Left lung (tissue), 10 donors: ENCODE results near the gene ZNF780B. TPM values are rescaled to one million over a fixed set of nuclear protein-coding genes. Genes with fewer than 3 reads are reported as not detected.
A peak's percentile ranks its signal among the peaks of the same experiment; 100 is the strongest.

ENCODE experiments used
- ATAC-seq: fragments of 200-7000 bp; cut with Tn5 transposase; one replicate; pipeline ENCODE4 v1.9.1; 2020; ENCODE audit warnings: moderate library complexity
- DNase-seq, 4 donors: peaks; one replicate each; pipeline ENCODE4 v3.0.0-alpha.2; 2013 to 2020
- H3K27ac ChIP-seq, 2 donors: fragments of 200-600 bp; sonication (generic) in 1 of 2; one replicate each; pipeline versions ENCODE4 v1.5.0 to v1.8.0; 2020 to 2021
- H3K27me3 ChIP-seq, 2 donors: fragments of 200-600 bp; sonication (generic) in 1 of 2; one replicate each; pipeline versions ENCODE4 v1.5.0 to v1.8.0; 2020 to 2021
- H3K36me3 ChIP-seq, 2 donors: fragments of 200-600 bp; sonication (generic) in 1 of 2; one replicate each; pipeline versions ENCODE4 v1.5.0 to v1.8.0; 2020 to 2021
- H3K4me1 ChIP-seq, 2 donors: fragments of 200-600 bp; one replicate each; pipeline ENCODE4 v1.8.0; 2021
- H3K4me3 ChIP-seq, 2 donors: fragments of 200-600 bp; sonication (generic) in 1 of 2; one replicate each; pipeline versions ENCODE4 v1.5.0 to v1.8.0; 2020 to 2021; ENCODE audit warnings: mild to moderate bottlenecking in 1 of 2
- H3K9me3 ChIP-seq, 2 donors: fragments of 200-600 bp; sonication (generic) in 1 of 2; one replicate each; pipeline versions ENCODE4 v1.5.0 to v1.8.0; 2020 to 2021
- CTCF ChIP-seq, 2 donors: fragments of 200-600 bp; sonication (generic) in 1 of 2; IDR thresholded peaks; one replicate each; pipeline versions ENCODE4 v1.5.0 to v1.8.0; 2021; ENCODE audit warnings: antibody characterized with exemption in 2 of 2
- intact Hi-C, 2 donors: fragments of 100-400 bp; cut with DNase I; formaldehyde crosslinking; loops; one replicate each; pipeline versions ENCODE4 v1.11.2 to v1.14.2; 2022
- polyA plus RNA-seq, 6 donors: library from polyadenylated mRNA; unstranded; fragments of 120-200 nt; gene quantifications; one replicate each; pipeline ENCODE4 v1.2.1, GENCODE V29; 2013; ENCODE audit not compliant: insufficient read length in 6 of 6
- total RNA-seq, 2 donors: library from RNA; stranded (reverse); fragmentation: NEBNext Ultra II Directional; extraction: Animal tissue kit (Norgen Biotek cat#: 25700); gene quantifications; one replicate each; pipeline ENCODE4 v1.2.1, GENCODE V29; 2021
- donor health status: DM: no; HTN: yes; CAD: no.
- donor health status: DM: no; HTN: no; CAD: no.

ZNF780B gene
- total and polyA plus RNA-seq, 8 donors, result 17.0 to 41.3 (median 31.5) TPM

- Histone ChIP-seq H3K27ac (no peak overlapping the region), H3K36me3 (no peaks in the 10 kb centered on the region), H3K27me3 (peaks cover 5 to 28% of the 10 kb centered on the region in 2 donors), H3K4me1 (peaks cover 13 to 18% of the 10 kb centered on the region in 2 donors), H3K9me3 (no peaks in the 10 kb centered on the region), H3K4me3 (no peak overlapping the region)
- intact Hi-C loops, result no loop called here
- DNase-seq, result no peak
- no peak for TF ChIP-seq CTCF (IDR thresholded peaks at IDR 0.05)
- ATAC-seq, result no peak
These were observed 37.4 kb upstream of the ZNF780B start for GRCh38 chr19:40093416-40093815.

DNA sequence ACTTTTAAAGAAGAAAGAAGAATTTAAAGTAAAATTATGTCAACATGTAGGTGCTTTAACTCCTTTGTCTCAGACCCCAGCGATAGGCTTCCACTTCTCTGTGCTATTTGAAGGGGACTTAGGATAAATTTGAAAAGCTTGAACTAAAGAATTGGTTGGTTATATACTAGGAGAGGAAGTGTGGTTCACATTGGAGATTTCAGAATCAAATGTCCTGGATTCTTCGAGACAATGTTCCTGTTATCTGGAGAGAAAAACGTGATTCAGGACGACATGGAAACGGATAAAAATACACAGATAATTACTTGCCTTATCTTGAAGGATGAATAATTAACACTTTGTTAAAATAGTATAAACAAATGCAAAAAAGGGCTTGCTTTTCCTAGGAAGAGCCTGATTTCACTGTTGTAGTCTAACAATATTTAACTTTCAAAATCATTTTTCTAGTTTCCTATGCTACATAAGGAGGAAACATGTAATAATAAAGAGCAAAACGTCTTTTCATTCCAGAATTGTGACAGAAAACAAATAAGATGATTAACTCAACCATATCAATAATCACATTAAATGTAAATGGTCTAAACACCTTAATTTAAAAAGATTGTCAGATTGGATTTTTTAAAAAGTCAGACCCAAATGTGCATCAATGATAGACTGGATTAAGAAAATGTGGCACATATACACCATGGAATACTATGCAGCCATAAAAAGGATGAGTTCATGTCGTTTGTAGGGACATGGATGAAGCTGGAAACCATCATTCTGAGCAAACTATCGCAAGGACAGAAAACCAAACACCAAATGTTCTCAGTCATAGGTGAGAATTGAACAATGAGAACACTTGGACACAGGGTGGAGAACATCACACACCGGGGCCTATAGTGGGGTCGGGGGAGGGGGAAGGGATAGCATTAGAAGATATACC lies 35.4 kb upstream of the ZNF780B start:
- H3K4me1 ChIP-seq, result peaks cover 13 to 18% of the 10 kb centered on the region in 2 donors
- H3K27ac ChIP-seq, result peak overlapping the region; percentile 89 to 99
- TF ChIP-seq CTCF (IDR thresholded peaks at IDR 0.05), result no peak
- no peaks in the 10 kb centered on the region for H3K36me3 ChIP-seq
- peak overlapping the region; percentile 55 to 73 for H3K4me3 ChIP-seq
- H3K27me3 ChIP-seq, result peaks cover 0 to 12% of the 10 kb centered on the region in 2 donors
- intact Hi-C loops, result no loop called here
- ATAC-seq (peak; percentile 18), DNase-seq (no peak)
- no peaks in the 10 kb centered on the region for H3K9me3 ChIP-seq

DNA sequence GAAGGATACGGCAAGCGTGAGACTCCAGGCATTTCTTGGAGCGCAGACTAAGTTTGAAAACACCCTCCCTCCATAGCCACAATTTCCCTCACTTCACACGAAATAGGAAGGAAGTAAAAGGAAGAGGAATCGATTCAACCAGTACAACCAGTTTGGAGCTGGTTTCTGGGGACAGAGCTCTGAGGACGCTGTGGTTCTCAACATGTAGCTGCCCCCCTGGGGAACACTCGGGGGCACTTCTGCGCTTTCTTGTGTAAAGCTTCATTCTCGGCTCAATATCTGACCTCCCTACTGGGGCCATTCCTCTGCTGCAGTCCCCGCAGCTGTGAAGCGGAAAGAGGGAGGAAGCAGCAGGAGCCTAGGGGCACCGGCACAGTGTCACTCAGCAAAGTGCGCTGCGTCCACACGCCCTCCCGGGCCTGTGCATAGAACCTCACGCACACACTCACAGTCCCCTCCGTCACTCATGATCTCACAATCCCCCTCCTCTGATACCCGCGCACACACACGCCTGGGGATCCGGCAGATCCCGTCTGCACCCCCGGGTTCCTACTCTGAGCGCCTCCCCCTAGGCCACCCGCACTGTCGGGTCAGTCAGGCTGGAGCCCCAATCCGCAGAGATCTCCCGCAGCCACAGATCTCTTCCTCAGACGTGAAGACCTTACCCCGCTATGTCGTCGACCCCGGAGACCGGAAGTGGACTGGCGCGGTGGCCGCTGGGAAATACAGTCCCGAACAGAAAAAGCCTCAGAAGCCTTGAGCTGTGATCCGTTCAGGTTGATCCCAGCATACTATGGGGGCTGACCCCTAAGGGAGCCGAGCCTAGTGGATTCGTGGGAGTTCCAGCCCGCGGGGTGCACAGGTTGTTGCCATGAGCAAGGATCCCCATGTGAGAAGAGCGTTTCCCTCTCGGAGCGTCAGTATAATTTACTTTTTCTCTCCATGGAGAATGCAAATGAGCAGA lies 34.5 kb upstream of the ZNF780B start, which contains the start of gene ZNF780A:
TSS of gene ZNF780A (minus strand) at position 703 of the 964 bp plus-strand sequence. CDS start 6,190 bp downstream, outside the sequence.
- Histone ChIP-seq H3K9me3 (no peaks in the 10 kb centered on the region), H3K27ac (peak within 1 kb of the TSS; percentile 89 to 99), H3K27me3 (peaks cover 0 to 6% of the 10 kb centered on the region in 2 donors), H3K4me1 (peaks cover 13 to 18% of the 10 kb centered on the region in 2 donors), H3K4me3 (peak within 1 kb of the TSS; percentile 55 to 73), H3K36me3 (no peaks in the 10 kb centered on the region)
- peak; percentile 79 to 94 (median 86) for DNase-seq
- no peak for TF ChIP-seq CTCF (IDR thresholded peaks at IDR 0.05)
- intact Hi-C loops, result no loop called here
- ATAC-seq, result peak; percentile 97

DNA sequence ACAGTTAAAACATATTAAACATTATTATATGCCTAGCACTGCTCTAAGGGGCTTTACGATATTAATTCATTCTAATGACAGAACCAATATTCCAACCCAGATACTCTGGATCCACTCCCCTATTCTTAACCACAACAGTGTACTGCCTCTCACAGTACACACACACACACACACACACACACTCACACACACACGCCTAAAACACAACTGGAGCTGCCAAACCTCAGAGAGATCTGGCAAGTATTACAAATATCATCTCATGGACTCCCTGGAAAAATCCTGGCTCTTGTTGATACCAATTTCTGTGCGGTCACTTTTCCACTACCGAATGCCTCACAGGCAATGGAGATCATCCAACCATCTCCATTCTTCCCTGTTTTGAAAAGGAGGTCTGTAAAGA lies 33.4 kb upstream of the ZNF780B start:
- Histone ChIP-seq H3K4me3 (peak overlapping the region; percentile 55 to 73), H3K9me3 (no peaks in the 10 kb centered on the region), H3K27ac (peak overlapping the region in 1 of 2 donors; percentile 89), H3K36me3 (peaks cover 0 to 4% of the 10 kb centered on the region in 2 donors), H3K4me1 (peaks cover 13 to 18% of the 10 kb centered on the region in 2 donors), H3K27me3 (no peaks in the 10 kb centered on the region)
- no peak for TF ChIP-seq CTCF (IDR thresholded peaks at IDR 0.05)
- intact Hi-C loops, result no loop called here
- DNase-seq, result peak in 1 of 4 donors; percentile 1
- peak; percentile 6 for ATAC-seq
